NCI-H146 treated with DMSO at 0.1 percent for 48 hours (cell line): ENCODE data around the gene A2M.

Experiments
- DNase-seq: peaks from one replicate; lab custom pipeline; 2025; ENCODE audit not compliant: unreplicated experiment; lab: John Stamatoyannopoulos, UW

The A2M gene

GRCh38 chr12:9099552-9100190 is 16.0 kb downstream of the A2M start:
- no peak for DNase-seq

- no peak for DNase-seq
These were observed 17.2 kb downstream of the A2M start for GRCh38 chr12:9098463-9099026.

GRCh38 chr12:9098115-9098452 is 17.6 kb downstream of the A2M start:
- no peak for DNase-seq

- no peak for DNase-seq
These were observed 19.0 kb downstream of the A2M start for GRCh38 chr12:9096563-9097176.

GRCh38 chr12:9095322-9095721 is 20.4 kb downstream of the A2M start:
- DNase-seq, result no peak

- no peak for DNase-seq
These were observed 21.1 kb downstream of the A2M start for GRCh38 chr12:9094512-9095206.

GRCh38 chr12:9091891-9092598 is 23.7 kb downstream of the A2M start:
- DNase-seq, result no peak

- DNase-seq, result no peak
These were observed 25.5 kb downstream of the A2M start for GRCh38 chr12:9090220-9090619.

- no peak for DNase-seq
These were observed 28.5 kb downstream of the A2M start for GRCh38 chr12:9087087-9087835.

- no peak for DNase-seq
These were observed 29.6 kb downstream of the A2M start for GRCh38 chr12:9086087-9086486.

GRCh38 chr12:9084417-9084816 is 31.3 kb downstream of the A2M start:
- DNase-seq, result no peak

GRCh38 chr12:9083793-9084192 is 31.9 kb downstream of the A2M start:
- no peak for DNase-seq

- DNase-seq, result no peak
These were observed 33.9 kb downstream of the A2M start for GRCh38 chr12:9081667-9082427.

- no peak for DNase-seq
These were observed 35.6 kb downstream of the A2M start for GRCh38 chr12:9079883-9080675.

- DNase-seq, result no peak
These were observed 36.6 kb downstream of the A2M start for GRCh38 chr12:9079082-9079481.

GRCh38 chr12:9077152-9078031 is 38.3 kb downstream of the A2M start:
- DNase-seq, result no peak

GRCh38 chr12:9076733-9077132 is 39.0 kb downstream of the A2M start:
- no peak for DNase-seq

GRCh38 chr12:9075138-9075535 is 40.6 kb downstream of the A2M start:
- no peak for DNase-seq
